IMR-90 (cell line): ENCODE measurements around the gene MRGPRF.
A peak's percentile ranks its signal among the peaks of the same experiment; 100 is the strongest.

Experiments
- BHLHE40 ChIP-seq: fragments of 150-350 bp; IDR thresholded peaks from 2 replicates; pipeline ENCODE4 v1.6.1; 2016; ENCODE audit warnings: mild to moderate bottlenecking, low read depth, low read length
- CEBPB ChIP-seq: IDR thresholded peaks from 2 replicates; pipeline ENCODE4 v1.6.1; 2012; ENCODE audit warnings: low read depth, low read length, improper control_type of control experiment
- CTCF ChIP-seq: conservative IDR thresholded peaks from 2 replicates; pipeline ENCODE4 v1.5.1; 2012; ENCODE audit warnings: mild to moderate bottlenecking, low read depth, low read length, improper control_type of control experiment
- MAFK ChIP-seq: IDR thresholded peaks from 2 replicates; pipeline ENCODE4 v1.6.1; 2012; ENCODE audit warnings: low read depth, low read length, improper control_type of control experiment
- POLR2A ChIP-seq: IDR thresholded peaks from 2 replicates; pipeline ENCODE4 v1.6.1; 2012; ENCODE audit warnings: mild to moderate bottlenecking, low read depth, low read length
- RCOR1 ChIP-seq: IDR thresholded peaks from 2 replicates; pipeline ENCODE4 v1.6.1; 2012; ENCODE audit warnings: mild to moderate bottlenecking, low read length, improper control_type of control experiment; ENCODE audit not compliant: insufficient replicate concordance
- SMC3 ChIP-seq: fragments of 150-350 bp; IDR thresholded peaks from 2 replicates; pipeline ENCODE4 v1.6.1; 2016; ENCODE audit warnings: low read depth, mild to moderate bottlenecking, antibody characterized with exemption, low read length, moderate library complexity
- USF2 ChIP-seq: fragments of 150-350 bp; IDR thresholded peaks from 2 replicates; pipeline ENCODE4 v1.6.1; 2017; ENCODE audit warnings: mild to moderate bottlenecking, antibody characterized with exemption, low read length, low read depth

DNA sequence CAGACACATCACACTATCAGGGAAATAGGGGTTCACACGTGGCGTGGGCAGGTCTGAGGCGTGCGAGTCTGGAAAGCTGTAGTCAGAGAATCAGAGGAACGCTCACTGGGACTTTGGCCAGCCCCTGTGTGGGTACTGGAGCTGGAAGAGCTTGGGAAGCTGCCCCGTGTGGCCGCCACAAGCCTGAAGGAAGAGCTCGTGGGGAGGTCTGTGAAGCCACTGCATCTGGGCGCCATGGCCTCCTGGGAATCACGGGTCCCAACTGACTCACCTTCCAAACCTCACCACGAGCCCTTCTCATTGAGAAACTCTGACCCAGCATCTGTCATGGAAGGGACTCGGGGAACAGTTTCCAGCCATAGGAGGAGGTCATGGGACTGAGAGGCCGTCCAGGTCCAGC is 5.9 kb upstream of the MRGPRF start:
- TF ChIP-seq POLR2A (no peak), MAFK (no peak), CTCF (0 out of 2 replicates have a peak, but pooled peaks have one; percentile 3), CEBPB (no peak), RCOR1 (no peak), USF2 (no peak), BHLHE40 (no peak; the same call in 1 of the 2 replicates), SMC3 (no peak)
